GM12873 (cell line): ENCODE results near the gene RAB30.

Source experiments
- CTCF ChIP-seq: IDR thresholded peaks from 2 replicates; pipeline ENCODE4 v1.5.1; 2012; ENCODE audit warnings: low read depth, mild to moderate bottlenecking, moderate library complexity, low read length, control low read depth; ENCODE audit not compliant: insufficient read depth; ENCODE audit errors: missing control alignments

The RAB30 gene

GRCh38 chr11:83071567-83072349, at the start of gene RAB30:
Gene RAB30, minus strand, starts transcription at chr11:83071897. Its CDS starts 74,581 bp downstream, at chr11:82997316.
- TF ChIP-seq CTCF, result no peak

GRCh38 chr11:83120327-83120726, 48.6 kb upstream of the RAB30 start:
- TF ChIP-seq CTCF, result no peak

GRCh38 chr11:83119216-83119615, 47.5 kb upstream of the RAB30 start:
- no peak for TF ChIP-seq CTCF

GRCh38 chr11:83118814-83119213, 47.1 kb upstream of the RAB30 start:
- no peak for TF ChIP-seq CTCF

- TF ChIP-seq CTCF, result no peak
These were observed 44.4 kb upstream of the RAB30 start for GRCh38 chr11:83116015-83116641.

GRCh38 chr11:83115551-83115950, 43.9 kb upstream of the RAB30 start:
- TF ChIP-seq CTCF, result no peak

GRCh38 chr11:83115026-83115425, 43.3 kb upstream of the RAB30 start:
- no peak for TF ChIP-seq CTCF
